ENCODE measurements around the gene METTL23. TPM values are rescaled to one million over a fixed set of nuclear protein-coding genes. Genes with fewer than 3 reads are reported as not detected.
"Not testable (repeated sequence)": the region's sequence is repeated elsewhere in the genome, so short reads cannot be mapped to it uniquely, and the experiment has no call there.

Gene METTL23
- total and polyA plus RNA-seq, 2 of the 8 experiments (the other 6 are each of a cell fraction or from before 2014, with no cell fraction given): 36.1 to 60.2 TPM

GRCh38 chr17:76712321-76712720 lies 14.3 kb upstream of the METTL23 start:
- not testable (repeated sequence) for H3K23ac ChIP-seq (ENCODE audit: insufficient read length); H3K14ac ChIP-seq (ENCODE audit: insufficient read length); H2AK5ac ChIP-seq (ENCODE audit: low read depth, low read length); H3K9me3 ChIP-seq (ENCODE audit: insufficient read depth in 2 of 2, low read depth in 1 of 2, low read length in 1 of 2); H3K4me2 ChIP-seq (ENCODE audit: insufficient read depth in 1 of 2, low read depth in 2 of 2, low read length in 2 of 2); H3K4me3 ChIP-seq (ENCODE audit: extremely low read depth in 1 of 4, insufficient read depth in 2 of 4, low read depth in 3 of 4, low read length in 4 of 4); H2BK15ac ChIP-seq (ENCODE audit: low read length); H2AFZ ChIP-seq (ENCODE audit: low read length); H3K79me1 ChIP-seq (ENCODE audit: low read depth, low read length); H2BK20ac ChIP-seq (ENCODE audit: low read length); H2BK12ac ChIP-seq (ENCODE audit: low read depth, low read length); FAIRE-seq; H3K4ac ChIP-seq (replicated peaks; ENCODE audit: insufficient read length, low read depth, low read length); H3K27ac ChIP-seq (ENCODE audit: low read depth, low read length); H2BK120ac ChIP-seq (replicated peaks; ENCODE audit: low read depth, low read length); H4K5ac ChIP-seq (ENCODE audit: insufficient read length, low read depth, low read length); H4K8ac ChIP-seq (ENCODE audit: extremely low read depth, insufficient read depth, low read length); H3K56ac ChIP-seq (replicated peaks; ENCODE audit: insufficient read length, low read depth, low read length); H4K91ac ChIP-seq (replicated peaks; ENCODE audit: insufficient read length, low read length); H3K9ac ChIP-seq (replicated peaks in 1 of 4; ENCODE audit: extremely low read depth in 1 of 4, low read depth in 3 of 4, low read length in 3 of 4); DNase-seq (ENCODE audit: low read depth in 1 of 2, low spot score in 2 of 2); H3K18ac ChIP-seq (ENCODE audit: extremely low read depth, low read length); H3K79me2 ChIP-seq (ENCODE audit: control insufficient read depth in 1 of 2, insufficient read depth in 2 of 2, low read length in 2 of 2); H2BK5ac ChIP-seq (ENCODE audit: low read depth, low read length)
- Histone ChIP-seq H3K36me3 (ENCODE audit: control insufficient read depth in 2 of 4, insufficient read depth in 4 of 4, low read length in 3 of 4) (peaks cover 0 to 16% (median 7%) of the 10 kb centered on the region in 4 experiments; a peak in 4 of 8 replicates), H3K27me3 (replicated peaks in 1 of 4; ENCODE audit: control insufficient read depth in 3 of 4, extremely low read depth in 1 of 4, insufficient read depth in 3 of 4, low read length in 3 of 4) (peaks cover 2 to 22% (median 20%) of the 10 kb centered on the region in 4 experiments), H3K23me2 (ENCODE audit: low read depth, low read length) (peaks cover 11% of the 10 kb centered on the region; the same call in 1 of the 2 replicates), H3K4me1 (replicated peaks in 1 of 4; ENCODE audit: control insufficient read depth in 3 of 4, insufficient read depth in 4 of 4, low read length in 3 of 4) (peaks cover 11 to 28% (median 19%) of the 10 kb centered on the region in 4 experiments), H4K20me1 (replicated peaks in 1 of 2; ENCODE audit: control insufficient read depth in 1 of 2, insufficient read depth in 2 of 2, low read length in 2 of 2) (peaks cover 0 to 10% of the 10 kb centered on the region in 2 experiments)
- ChIA-PET POLR2A (ENCODE audit: partially characterized antibody) (interaction anchor here (0.6 to 3.2 kb wide), 4 partner anchors 9 to 154 kb away, joined by 3 to 19 read pairs (median 4); partner anchors contain the start of genes MFSD11 and SRSF2), CTCF (ENCODE audit: partially characterized antibody) (interaction anchor here (0.6 to 10.2 kb wide), 9 partner anchors 8 to 898 kb away, joined by 3 to 155 read pairs (median 5); no protein-coding TSS in a partner anchor)
- 94% methylated on average over 7 of the region's 7 CpGs; no CpG with 5 or more reads in 1 of the 2 experiments for WGBS, 2 experiments (ENCODE audit: extremely low coverage in 1 of 2, insufficient coverage in 1 of 2, insufficient read length in 1 of 2, insufficient replicate concordance in 2 of 2, low coverage in 1 of 2, low lambda C conversion rate in 2 of 2, missing lambda C conversion rate in 1 of 2)
